ENCODE measurements around the gene GIPC3. TPM values are rescaled to one million over a fixed set of nuclear protein-coding genes. Genes with fewer than 3 reads are reported as not detected.

The GIPC3 gene, protein sequence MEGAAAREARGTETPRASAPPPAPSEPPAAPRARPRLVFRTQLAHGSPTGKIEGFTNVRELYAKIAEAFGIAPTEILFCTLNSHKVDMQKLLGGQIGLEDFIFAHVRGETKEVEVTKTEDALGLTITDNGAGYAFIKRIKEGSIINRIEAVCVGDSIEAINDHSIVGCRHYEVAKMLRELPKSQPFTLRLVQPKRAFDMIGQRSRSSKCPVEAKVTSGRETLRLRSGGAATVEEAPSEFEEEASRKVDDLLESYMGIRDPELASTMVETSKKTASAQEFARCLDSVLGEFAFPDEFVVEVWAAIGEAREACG
- 7.4 TPM for polyA plus RNA-seq (2012; ENCODE audit: insufficient read depth, insufficient read length)

DNA sequence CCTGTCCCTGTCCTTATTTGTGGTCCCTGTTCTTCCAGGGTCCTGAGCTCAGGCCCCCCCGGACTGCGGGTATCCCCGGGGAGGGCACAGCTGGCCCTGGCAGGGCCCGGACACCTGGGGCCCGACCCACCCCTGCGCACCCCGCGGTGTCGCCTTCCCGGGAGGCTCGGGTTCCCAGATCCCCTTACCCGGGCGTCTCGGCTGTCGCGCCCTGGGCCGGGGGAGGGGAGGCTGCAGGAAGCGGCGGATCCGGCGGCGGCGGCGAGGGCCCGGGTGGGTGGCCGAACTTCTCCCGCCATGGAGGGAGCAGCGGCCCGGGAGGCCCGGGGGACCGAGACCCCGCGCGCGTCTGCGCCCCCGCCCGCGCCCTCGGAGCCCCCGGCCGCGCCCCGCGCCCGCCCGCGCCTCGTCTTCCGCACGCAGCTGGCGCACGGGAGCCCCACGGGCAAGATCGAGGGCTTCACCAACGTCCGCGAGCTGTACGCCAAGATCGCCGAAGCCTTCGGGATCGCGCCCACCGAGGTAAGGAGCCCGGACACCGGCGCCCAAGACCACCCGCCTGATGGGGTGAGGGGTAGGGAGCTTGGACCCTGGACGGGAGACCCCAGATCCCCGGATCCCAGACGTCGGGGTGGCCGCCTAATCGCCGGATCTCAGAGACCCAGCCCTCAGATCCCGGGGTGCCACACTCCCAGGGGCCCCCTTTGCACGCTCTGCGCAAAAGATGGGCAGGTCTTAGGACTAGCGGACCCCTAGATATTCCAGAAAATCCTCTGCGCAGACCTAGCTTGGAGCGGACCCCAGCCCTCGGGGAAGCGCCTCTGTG, at the start of gene GIPC3:
Gene GIPC3, plus strand, starts transcription at position 178 of the 826 bp plus-strand sequence. Its CDS starts 120 bp downstream, at position 298.
- no peak for DNase-seq (ENCODE audit: low read depth, low spot score)
- peak within 1 kb of the TSS; percentile 32 for H3K4me3 ChIP-seq (ENCODE audit: low read length)

- DNase-seq (ENCODE audit: low read depth, low spot score) = no peak
- H3K4me3 ChIP-seq (ENCODE audit: low read length) = no peak overlapping the region
Measured at GRCh38 chr19:3535563-3535965, 49.7 kb upstream of the GIPC3 start.

DNA sequence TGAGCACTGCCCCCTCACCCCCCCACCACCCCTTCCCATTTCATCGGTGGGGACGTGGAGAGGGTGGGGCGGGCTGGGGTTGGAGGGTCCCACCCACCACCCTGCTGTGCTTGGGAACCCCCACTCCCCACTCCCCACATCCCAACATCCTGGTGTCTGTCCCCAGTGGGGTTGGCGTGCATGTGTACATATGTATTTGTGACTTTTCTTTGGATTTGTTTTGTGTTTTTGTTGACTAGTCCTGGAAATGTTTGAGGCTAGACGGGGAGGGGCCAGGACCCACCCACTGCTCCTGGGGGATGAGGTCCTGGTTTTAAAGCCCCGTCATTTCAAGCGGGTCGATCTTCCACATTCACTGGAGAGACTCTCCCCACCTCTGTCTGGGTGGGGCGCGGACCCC, 49.3 kb upstream of the GIPC3 start:
- no peak overlapping the region for H3K4me3 ChIP-seq (ENCODE audit: low read length)
- DNase-seq (ENCODE audit: low read depth, low spot score) = no peak

DNA sequence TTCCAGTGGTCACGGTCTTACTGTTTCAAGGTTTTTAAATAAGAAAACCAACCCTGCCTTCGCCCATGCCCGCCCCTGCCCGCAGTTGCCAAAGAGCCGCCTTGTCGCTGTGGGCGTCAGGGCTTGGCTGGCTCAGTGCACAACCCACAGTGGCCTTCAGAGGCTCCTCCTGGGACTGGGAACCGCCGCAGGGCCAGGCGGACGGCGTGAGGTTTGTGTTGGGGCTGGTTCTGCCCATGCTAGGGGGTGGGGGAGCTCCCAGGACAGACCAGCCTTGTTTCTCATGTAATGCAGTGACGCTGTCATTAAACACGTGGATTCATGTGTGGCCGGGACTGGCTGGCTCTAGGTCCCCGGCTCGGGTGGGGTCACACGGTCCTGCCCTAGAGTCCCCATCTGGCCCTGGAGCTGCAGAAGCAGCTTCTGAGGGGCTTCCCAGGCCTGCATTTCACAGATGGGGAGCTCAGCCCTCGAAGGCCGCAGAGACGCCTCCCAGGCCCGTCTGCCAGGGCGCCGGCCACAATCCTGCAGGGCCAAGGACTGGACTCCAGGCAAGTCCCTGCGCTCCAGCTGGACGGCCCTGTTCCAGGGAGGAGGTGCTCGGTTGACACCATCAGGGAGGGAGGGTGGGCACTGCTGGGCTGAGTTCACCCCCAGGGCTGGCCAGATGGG, 48.7 kb upstream of the GIPC3 start:
- DNase-seq (ENCODE audit: low read depth, low spot score) = no peak
- no peak overlapping the region for H3K4me3 ChIP-seq (ENCODE audit: low read length)

- no peak overlapping the region for H3K4me3 ChIP-seq (ENCODE audit: low read length)
- DNase-seq (ENCODE audit: low read depth, low spot score) = no peak
Measured at GRCh38 chr19:3537101-3537437, 48.2 kb upstream of the GIPC3 start.

GRCh38 chr19:3537438-3538240, 47.6 kb upstream of the GIPC3 start:
- no peak overlapping the region for H3K4me3 ChIP-seq (ENCODE audit: low read length)
- no peak for DNase-seq (ENCODE audit: low read depth, low spot score)

DNA sequence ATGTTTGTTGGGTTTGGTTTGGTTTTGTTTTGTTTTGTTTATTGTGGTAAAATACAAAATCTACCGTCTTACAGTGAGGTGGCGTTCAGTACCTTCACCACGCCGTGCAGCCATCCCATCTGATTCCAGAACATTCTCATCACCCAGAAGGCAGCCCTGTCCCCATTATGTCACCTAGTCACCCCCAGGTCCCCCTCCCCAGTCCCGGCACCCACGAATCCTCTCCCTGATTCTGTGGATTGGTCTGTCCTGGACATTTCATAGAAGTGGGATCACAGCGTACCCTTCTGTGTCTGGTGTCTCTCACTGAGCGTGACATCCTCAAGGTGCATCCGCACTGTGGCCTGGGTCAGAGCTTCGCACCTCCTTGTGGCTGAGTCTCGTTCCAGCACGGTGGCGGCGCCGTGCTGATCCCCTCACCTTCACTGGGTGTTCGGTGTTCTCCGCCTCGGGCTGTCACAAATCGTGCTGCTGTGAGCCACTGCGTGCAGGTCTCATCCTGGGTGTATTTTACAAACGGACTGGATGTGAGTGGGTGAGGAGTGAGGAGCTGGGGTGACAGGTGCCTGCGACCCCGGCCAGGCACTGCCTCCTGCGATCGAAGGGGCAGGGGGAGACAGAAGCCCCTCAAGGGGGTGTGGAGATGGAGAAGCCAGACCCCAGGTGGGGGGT, 46.9 kb upstream of the GIPC3 start:
- no peak for DNase-seq (ENCODE audit: low read depth, low spot score)

DNA sequence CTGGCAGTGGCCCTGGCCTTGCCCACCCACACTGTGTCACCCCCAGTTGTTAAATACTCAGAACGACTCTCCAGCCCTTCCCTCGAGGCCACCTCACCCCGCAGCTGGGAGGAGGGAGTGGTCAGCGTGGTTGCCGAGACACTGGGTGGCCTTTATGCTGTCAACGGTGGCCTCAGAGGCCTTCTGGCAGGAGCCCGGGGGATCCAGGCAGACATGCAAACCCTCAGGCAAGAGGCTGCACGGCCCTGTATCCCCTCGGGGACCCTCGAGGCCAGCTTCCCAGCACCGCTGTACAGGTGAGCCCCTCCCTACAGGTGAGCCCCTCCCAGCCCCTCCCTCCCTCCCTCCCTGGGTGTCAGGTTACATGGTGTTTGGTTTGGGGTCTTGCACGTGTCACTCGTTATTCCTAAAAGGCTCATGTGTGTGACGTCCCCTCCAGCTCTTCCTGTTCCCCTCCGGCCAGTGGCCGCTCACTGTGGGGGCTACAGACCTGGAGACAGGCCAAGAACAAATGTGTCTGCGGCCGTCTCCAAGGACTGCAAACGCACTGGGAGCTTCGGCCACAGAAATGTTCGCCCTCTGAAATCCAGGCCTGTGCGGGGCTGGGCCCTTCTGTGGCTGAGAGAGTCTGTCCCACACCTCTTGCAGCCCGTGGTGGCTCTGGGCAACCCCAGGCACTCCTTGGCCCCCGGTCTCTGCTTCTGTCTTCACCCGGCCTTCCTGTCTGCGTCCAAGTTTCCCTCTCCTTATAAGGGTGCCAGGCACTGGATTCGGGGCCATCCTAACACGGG, 46.1 kb upstream of the GIPC3 start, which contains the start of gene TEKTIP1:
Gene TEKTIP1, plus strand, starts transcription at position 210 of the 791 bp plus-strand sequence. Its CDS starts 4 bp downstream, at position 214.
- no peak within 1 kb of the TSS for H3K4me3 ChIP-seq (ENCODE audit: low read length)
- no peak for DNase-seq (ENCODE audit: low read depth, low spot score)

More for the DNA sequence above, 46.9 kb upstream of the GIPC3 start:
- no peak overlapping the region for H3K4me3 ChIP-seq (ENCODE audit: low read length)

DNA sequence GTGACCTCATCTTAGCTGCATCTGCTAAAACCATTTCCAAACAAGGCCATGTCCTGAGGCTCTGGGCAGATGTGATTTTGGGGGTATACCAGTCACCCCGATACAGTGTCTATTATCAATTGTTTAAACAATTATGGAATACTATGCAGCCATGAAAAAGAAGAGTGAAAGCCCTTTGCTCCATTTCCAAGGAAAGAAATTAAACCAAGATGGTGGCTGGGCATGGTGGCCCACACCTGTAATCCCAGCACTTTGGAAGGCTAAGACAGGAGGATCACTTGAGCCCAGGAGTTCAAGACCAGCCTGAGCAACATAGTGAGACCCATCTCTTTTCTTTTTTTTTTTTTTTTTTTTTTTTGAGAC, 45.5 kb upstream of the GIPC3 start:
- no peak overlapping the region for H3K4me3 ChIP-seq (ENCODE audit: low read length)
- DNase-seq (ENCODE audit: low read depth, low spot score) = no peak

DNA sequence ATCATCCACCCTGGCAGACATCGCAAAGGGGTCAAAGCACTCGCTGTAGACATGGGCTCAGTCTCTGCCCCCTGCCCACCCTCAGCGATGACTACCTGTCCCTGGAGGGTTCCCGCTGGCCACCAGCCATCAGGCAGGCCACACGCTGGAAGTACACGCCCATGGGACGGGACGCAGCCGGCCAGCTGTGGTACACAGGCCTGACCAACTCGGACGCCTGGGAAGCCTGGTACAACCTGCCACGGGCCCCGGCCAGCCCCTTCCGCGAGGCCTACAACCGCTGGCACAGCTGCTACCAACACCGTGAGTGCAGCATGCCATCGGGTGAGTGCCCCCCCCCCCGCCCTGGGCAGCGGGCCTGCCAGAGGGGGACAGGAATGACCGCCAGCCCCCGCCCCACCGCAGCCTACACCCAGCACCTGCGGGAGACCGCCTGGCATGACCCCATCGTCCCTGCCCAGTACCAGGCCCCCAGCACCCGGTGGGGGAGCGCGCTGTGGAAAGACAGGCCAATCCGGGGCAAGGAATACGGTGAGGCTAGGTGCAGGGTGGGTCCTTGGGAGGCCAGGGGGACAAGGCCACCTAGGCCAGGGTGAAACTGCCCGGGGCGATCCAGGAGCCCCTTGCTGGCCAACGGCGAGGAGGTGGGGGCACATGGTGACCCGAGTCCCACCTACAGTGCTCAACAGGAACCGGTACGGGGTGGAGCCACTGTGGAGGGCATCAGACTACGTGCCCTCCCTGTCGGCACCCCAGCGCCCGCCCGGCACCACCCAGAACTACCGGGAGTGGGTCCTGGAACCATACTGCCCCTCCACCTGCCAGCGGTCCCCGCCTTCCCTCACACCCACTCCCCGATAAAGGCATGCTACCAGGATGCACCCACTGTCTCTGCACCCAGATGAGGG, 41.9 kb upstream of the GIPC3 start:
- no peak for DNase-seq (ENCODE audit: low read depth, low spot score)

GRCh38 chr19:3544058-3544376, 41.3 kb upstream of the GIPC3 start:
- no peak overlapping the region for H3K4me3 ChIP-seq (ENCODE audit: low read length)
- DNase-seq (ENCODE audit: low read depth, low spot score) = no peak

More for the DNA sequence above, 41.9 kb upstream of the GIPC3 start:
- H3K4me3 ChIP-seq (ENCODE audit: low read length) = no peak overlapping the region

DNA sequence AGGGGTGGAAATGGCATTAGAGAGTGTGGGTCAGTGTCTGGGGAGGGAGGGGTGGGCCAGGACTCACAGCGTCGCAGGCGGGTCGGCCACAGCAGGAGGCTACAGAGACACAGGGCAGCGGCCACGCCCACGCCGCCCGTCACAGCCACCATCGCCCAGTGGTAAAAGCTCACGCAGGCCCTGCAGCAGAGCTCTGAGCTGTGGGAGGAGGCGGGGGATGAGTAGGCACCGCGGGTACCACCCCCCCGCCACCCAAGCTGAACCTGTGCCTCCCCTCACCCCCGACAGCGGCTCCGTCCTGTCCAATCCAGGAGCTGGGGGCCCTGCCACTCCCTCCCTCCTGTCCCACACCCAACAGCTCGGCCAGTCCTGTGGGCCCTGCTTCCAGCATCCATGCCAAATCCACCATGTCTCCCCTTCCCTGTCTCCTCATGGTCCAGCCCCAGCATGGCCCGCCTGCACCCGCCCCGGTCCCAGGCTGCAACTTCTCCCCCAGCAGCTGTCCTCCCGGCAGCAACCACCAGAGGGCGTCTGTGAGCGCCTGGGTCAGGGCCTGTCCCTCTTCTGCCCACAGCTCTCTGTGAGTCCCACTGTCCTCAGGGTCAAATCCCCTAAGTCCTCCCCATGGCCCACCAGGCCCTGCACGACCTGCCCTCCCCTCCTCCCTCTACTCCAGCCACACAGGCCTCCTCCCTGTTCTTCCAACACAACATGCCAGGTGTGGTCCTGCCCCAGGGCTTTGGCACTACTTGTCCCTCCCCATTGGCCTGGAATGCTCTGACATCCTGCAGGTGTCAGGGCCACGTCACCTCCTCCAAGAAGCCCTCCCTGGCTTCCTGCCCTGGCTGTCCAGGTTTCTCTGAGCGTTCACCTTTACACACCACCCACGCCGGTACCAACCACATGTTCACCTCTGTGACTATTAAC, 40.3 kb upstream of the GIPC3 start:
- no peak overlapping the region for H3K4me3 ChIP-seq (ENCODE audit: low read length)
- peak; percentile 7 for DNase-seq (ENCODE audit: low read depth, low spot score)

DNA sequence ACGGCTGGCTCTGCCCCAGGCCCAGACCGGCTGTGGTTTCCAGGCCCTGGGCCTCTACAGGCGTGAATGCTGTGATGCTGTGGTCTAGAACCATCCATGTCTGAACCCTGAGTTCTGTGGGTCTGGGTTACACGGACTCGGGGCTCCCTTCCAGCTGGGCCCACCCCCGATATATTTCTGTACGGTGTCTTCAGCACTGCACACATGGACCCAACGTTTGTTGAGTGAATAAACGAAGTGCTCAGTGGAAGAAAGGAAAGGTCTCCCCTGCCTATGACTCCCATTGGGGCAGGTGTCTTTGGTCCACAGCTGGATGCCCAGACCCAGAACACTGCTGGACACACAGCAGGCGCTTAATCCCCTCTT, 39.6 kb upstream of the GIPC3 start:
- no peak overlapping the region for H3K4me3 ChIP-seq (ENCODE audit: low read length)
- DNase-seq (ENCODE audit: low read depth, low spot score) = no peak

GRCh38 chr19:3546119-3546518, 39.2 kb upstream of the GIPC3 start:
- H3K4me3 ChIP-seq (ENCODE audit: low read length) = no peak overlapping the region
- no peak for DNase-seq (ENCODE audit: low read depth, low spot score)

- H3K4me3 ChIP-seq (ENCODE audit: low read length) = no peak overlapping the region
- no peak for DNase-seq (ENCODE audit: low read depth, low spot score)
Measured at GRCh38 chr19:3547301-3547731, 38.0 kb upstream of the GIPC3 start.

DNA sequence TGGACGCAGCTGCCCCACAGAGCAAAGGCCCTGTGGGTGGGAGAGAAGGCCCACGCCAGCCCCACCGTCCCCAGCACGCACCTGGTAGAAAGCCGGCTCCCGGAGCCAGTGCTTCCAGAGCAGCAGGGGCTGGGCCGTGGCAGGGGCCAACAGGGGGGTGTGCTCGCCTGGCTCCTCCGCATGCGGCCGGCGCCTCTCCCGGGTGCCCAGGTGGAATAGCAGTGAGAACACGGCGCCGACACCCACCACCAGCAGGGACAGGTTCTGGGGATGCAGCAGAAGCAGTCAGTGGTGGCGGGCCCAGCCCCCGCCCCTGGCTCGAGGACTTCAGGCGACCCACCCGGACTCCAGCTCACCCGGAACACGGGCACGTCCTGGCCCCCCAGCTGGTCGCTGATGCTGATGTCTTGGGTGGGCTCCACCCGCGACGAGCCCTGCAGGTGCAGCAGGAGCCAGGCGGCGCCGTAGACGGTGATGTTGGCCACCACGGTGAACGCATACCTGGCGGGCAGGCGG, 37.5 kb upstream of the GIPC3 start:
- no peak overlapping the region for H3K4me3 ChIP-seq (ENCODE audit: low read length)
- no peak for DNase-seq (ENCODE audit: low read depth, low spot score)
